Measurements from ENCODE around the gene ZC3H13. TPM values are rescaled to one million over a fixed set of nuclear protein-coding genes. Genes with fewer than 3 reads are reported as not detected.
"Not testable (repeated sequence)": the region's sequence is repeated elsewhere in the genome, so short reads cannot be mapped to it uniquely, and the experiment has no call there.

Gene ZC3H13
- total and polyA plus RNA-seq, 9 donors: 21.0 to 50.0 (median 39.2) TPM

GRCh38 chr13:45981127-45981526 lies 71.4 kb downstream of the ZC3H13 start:
- not testable (repeated sequence) for H3K9me3 ChIP-seq (replicated peaks; ENCODE audit: control insufficient read depth, low read depth, low read length); H3K4me1 ChIP-seq (ENCODE audit: control insufficient read depth, insufficient read depth, low read length); H3K36me3 ChIP-seq (ENCODE audit: control insufficient read depth, insufficient read depth, low read length); H3K27ac ChIP-seq (ENCODE audit: low read length); DNase-seq; H3K4me3 ChIP-seq (ENCODE audit: low read length); H3K27me3 ChIP-seq (ENCODE audit: control insufficient read depth, insufficient read depth, low read length)
- no CpG with 5 or more reads among the region's 2 CpGs for WGBS (ENCODE audit: insufficient coverage)

GRCh38 chr13:45975337-45975736 lies 77.2 kb downstream of the ZC3H13 start:
- WGBS (ENCODE audit: insufficient coverage): 97% methylated on average over 29 of the region's 29 CpGs
- H3K36me3 ChIP-seq (ENCODE audit: control insufficient read depth, insufficient read depth, low read length): peaks cover 31% of the 10 kb centered on the region
- H3K27me3 ChIP-seq (ENCODE audit: control insufficient read depth, insufficient read depth, low read length): no peaks in the 10 kb centered on the region
- no peaks in the 10 kb centered on the region for H3K4me1 ChIP-seq (ENCODE audit: control insufficient read depth, insufficient read depth, low read length)
- no peak overlapping the region for H3K27ac ChIP-seq (ENCODE audit: low read length)
- H3K9me3 ChIP-seq (replicated peaks; ENCODE audit: control insufficient read depth, low read depth, low read length): peaks cover 2% of the 10 kb centered on the region
- no peak for DNase-seq
- no peak overlapping the region for H3K4me3 ChIP-seq (ENCODE audit: low read length)

- no CpG with 5 or more reads among the region's 2 CpGs for WGBS (ENCODE audit: insufficient coverage)
- peaks cover 38% of the 10 kb centered on the region for H3K36me3 ChIP-seq (ENCODE audit: control insufficient read depth, insufficient read depth, low read length)
- H3K27ac ChIP-seq (ENCODE audit: low read length): no peak overlapping the region
- no peaks in the 10 kb centered on the region for H3K27me3 ChIP-seq (ENCODE audit: control insufficient read depth, insufficient read depth, low read length)
- H3K4me3 ChIP-seq (ENCODE audit: low read length): no peak overlapping the region
- H3K4me1 ChIP-seq (ENCODE audit: control insufficient read depth, insufficient read depth, low read length): no peaks in the 10 kb centered on the region
- peaks cover 2% of the 10 kb centered on the region for H3K9me3 ChIP-seq (replicated peaks; ENCODE audit: control insufficient read depth, low read depth, low read length)
- no peak for DNase-seq
Measured at GRCh38 chr13:45974500-45974899, 78.0 kb downstream of the ZC3H13 start.

- 97% methylated on average over 14 of the region's 16 CpGs for WGBS (ENCODE audit: insufficient coverage)
- no peak for DNase-seq
- Histone ChIP-seq H3K27ac (ENCODE audit: low read length) (no peak overlapping the region), H3K27me3 (ENCODE audit: control insufficient read depth, insufficient read depth, low read length) (no peaks in the 10 kb centered on the region), H3K4me1 (ENCODE audit: control insufficient read depth, insufficient read depth, low read length) (no peaks in the 10 kb centered on the region), H3K4me3 (ENCODE audit: low read length) (no peak overlapping the region), H3K36me3 (ENCODE audit: control insufficient read depth, insufficient read depth, low read length) (peaks cover 37% of the 10 kb centered on the region), H3K9me3 (replicated peaks; ENCODE audit: control insufficient read depth, low read depth, low read length) (no peaks in the 10 kb centered on the region)
Measured at GRCh38 chr13:45967589-45967988, 85.0 kb downstream of the ZC3H13 start.

GRCh38 chr13:45966715-45967114 lies 85.8 kb downstream of the ZC3H13 start:
- 100% methylated on average over 2 of the region's 3 CpGs for WGBS (ENCODE audit: insufficient coverage)
- Histone ChIP-seq H3K27me3 (ENCODE audit: control insufficient read depth, insufficient read depth, low read length) (no peaks in the 10 kb centered on the region), H3K36me3 (ENCODE audit: control insufficient read depth, insufficient read depth, low read length) (peaks cover 32% of the 10 kb centered on the region), H3K4me3 (ENCODE audit: low read length) (no peak overlapping the region), H3K4me1 (ENCODE audit: control insufficient read depth, insufficient read depth, low read length) (no peaks in the 10 kb centered on the region), H3K9me3 (replicated peaks; ENCODE audit: control insufficient read depth, low read depth, low read length) (no peaks in the 10 kb centered on the region), H3K27ac (ENCODE audit: low read length) (no peak overlapping the region)
- no peak for DNase-seq

GRCh38 chr13:45961468-45961867 lies 91.1 kb downstream of the ZC3H13 start:
- Histone ChIP-seq H3K27me3 (ENCODE audit: control insufficient read depth, insufficient read depth, low read length) (no peaks in the 10 kb centered on the region), H3K9me3 (replicated peaks; ENCODE audit: control insufficient read depth, low read depth, low read length) (no peaks in the 10 kb centered on the region), H3K4me3 (ENCODE audit: low read length) (no peak overlapping the region), H3K4me1 (ENCODE audit: control insufficient read depth, insufficient read depth, low read length) (no peaks in the 10 kb centered on the region), H3K36me3 (ENCODE audit: control insufficient read depth, insufficient read depth, low read length) (peaks cover 14% of the 10 kb centered on the region), H3K27ac (ENCODE audit: low read length) (no peak overlapping the region)
- no CpG with 5 or more reads among the region's 1 CpG for WGBS (ENCODE audit: insufficient coverage)
- no peak for DNase-seq

- Histone ChIP-seq H3K27me3 (ENCODE audit: control insufficient read depth, insufficient read depth, low read length) (no peaks in the 10 kb centered on the region), H3K4me3 (ENCODE audit: low read length) (no peak overlapping the region), H3K4me1 (ENCODE audit: control insufficient read depth, insufficient read depth, low read length) (no peaks in the 10 kb centered on the region), H3K36me3 (ENCODE audit: control insufficient read depth, insufficient read depth, low read length) (peaks cover 8% of the 10 kb centered on the region), H3K9me3 (replicated peaks; ENCODE audit: control insufficient read depth, low read depth, low read length) (no peaks in the 10 kb centered on the region), H3K27ac (ENCODE audit: low read length) (no peak overlapping the region)
- DNase-seq: no peak
- no CpG with 5 or more reads among the region's 3 CpGs for WGBS (ENCODE audit: insufficient coverage)
Measured at GRCh38 chr13:45954836-45955800, 97.4 kb downstream of the ZC3H13 start.

- no peaks in the 10 kb centered on the region for H3K9me3 ChIP-seq (replicated peaks; ENCODE audit: control insufficient read depth, low read depth, low read length)
Measured at GRCh38 chr13:45953082-45953481, 99.5 kb downstream of the ZC3H13 start.

GRCh38 chr13:45951724-45952123 lies 100.8 kb downstream of the ZC3H13 start:
- Histone ChIP-seq H3K4me3 (ENCODE audit: low read length) (no peak overlapping the region), H3K27me3 (ENCODE audit: control insufficient read depth, insufficient read depth, low read length) (no peaks in the 10 kb centered on the region), H3K27ac (ENCODE audit: low read length) (no peak overlapping the region), H3K36me3 (ENCODE audit: control insufficient read depth, insufficient read depth, low read length) (peaks cover 2% of the 10 kb centered on the region), H3K9me3 (replicated peaks; ENCODE audit: control insufficient read depth, low read depth, low read length) (no peaks in the 10 kb centered on the region), H3K4me1 (ENCODE audit: control insufficient read depth, insufficient read depth, low read length) (no peaks in the 10 kb centered on the region)
- DNase-seq: no peak
- whole genome bisulfite sequencing (ENCODE audit: insufficient coverage): 100% methylated on average over 1 of the region's 3 CpGs

More at GRCh38 chr13:45953082-45953481, 99.5 kb downstream of the ZC3H13 start:
- H3K4me3 ChIP-seq (ENCODE audit: low read length): no peak overlapping the region
- peaks cover 6% of the 10 kb centered on the region for H3K36me3 ChIP-seq (ENCODE audit: control insufficient read depth, insufficient read depth, low read length)
- no peak for DNase-seq
- no peaks in the 10 kb centered on the region for H3K4me1 ChIP-seq (ENCODE audit: control insufficient read depth, insufficient read depth, low read length)
- H3K27me3 ChIP-seq (ENCODE audit: control insufficient read depth, insufficient read depth, low read length): no peaks in the 10 kb centered on the region
- no peak overlapping the region for H3K27ac ChIP-seq (ENCODE audit: low read length)
- 100% methylated on average over 3 of the region's 3 CpGs for WGBS (ENCODE audit: insufficient coverage)

GRCh38 chr13:45951166-45951565 lies 101.4 kb downstream of the ZC3H13 start:
- Histone ChIP-seq H3K27me3 (ENCODE audit: control insufficient read depth, insufficient read depth, low read length) (no peaks in the 10 kb centered on the region), H3K4me1 (ENCODE audit: control insufficient read depth, insufficient read depth, low read length) (no peaks in the 10 kb centered on the region), H3K27ac (ENCODE audit: low read length) (no peak overlapping the region), H3K4me3 (ENCODE audit: low read length) (no peak overlapping the region), H3K9me3 (replicated peaks; ENCODE audit: control insufficient read depth, low read depth, low read length) (no peaks in the 10 kb centered on the region), H3K36me3 (ENCODE audit: control insufficient read depth, insufficient read depth, low read length) (peaks cover 2% of the 10 kb centered on the region)
- DNase-seq: no peak
